HCT116 (cell line): ENCODE results near the gene DDAH1.

Experiments
- ATF3 ChIP-seq: IDR thresholded peaks from 2 replicates; pipeline ENCODE4 v1.6.1; 2012
- EZH2phosphoT487 ChIP-seq: fragments of 200-600 bp; IDR thresholded peaks from 2 replicates; pipeline ENCODE4 v1.6.1; 2018; ENCODE audit warnings: antibody characterized with exemption, borderline replicate concordance
- JUND ChIP-seq: IDR thresholded peaks from 2 replicates; pipeline ENCODE4 v1.6.1; 2012
- MAX ChIP-seq: IDR thresholded peaks from 2 replicates; pipeline ENCODE4 v1.6.1; 2012
- POLR2A ChIP-seq: IDR thresholded peaks from 2 replicates; pipeline ENCODE4 v1.7.0; 2011; ENCODE audit warnings: borderline replicate concordance; ENCODE audit not compliant: insufficient read depth, insufficient read length; ENCODE audit errors: extremely low read depth
- RAD21 ChIP-seq: IDR thresholded peaks from 2 replicates; pipeline ENCODE4 v1.6.1; 2012; ENCODE audit warnings: low read depth, mild to moderate bottlenecking
- SP1 ChIP-seq: IDR thresholded peaks from 2 replicates; pipeline ENCODE4 v1.6.1; 2012; ENCODE audit warnings: low read depth
- SRF ChIP-seq: IDR thresholded peaks from 2 replicates; pipeline ENCODE4 v1.6.1; 2012; ENCODE audit warnings: low read depth
- ZBTB33 ChIP-seq: IDR thresholded peaks from 2 replicates; pipeline ENCODE4 v1.6.1; 2011; ENCODE audit warnings: mild to moderate bottlenecking, low read length, moderate library complexity; ENCODE audit not compliant: insufficient replicate concordance; ENCODE audit errors: extremely low read depth
- TF ChIP-seq, protein P1 (sequence below), 3 experiments: fragments of 200-600 bp in 1 of 3; sonication (generic) in 1 of 3; IDR thresholded peaks in 2 of 3; conservative IDR thresholded peaks in 1 of 3; 2 replicates each; pipeline ENCODE4 v1.5.1; 2012 to 2017; ENCODE audit warnings: low read depth in 2 of 3, low read length in 2 of 3, antibody characterized with exemption in 1 of 3, borderline replicate concordance in 1 of 3, control low read depth in 1 of 3, mild to moderate bottlenecking in 1 of 3, mixed read lengths in 1 of 3, mixed run types in 1 of 3, moderate library complexity in 1 of 3; ENCODE audit not compliant: insufficient read depth in 1 of 3

DNA sequence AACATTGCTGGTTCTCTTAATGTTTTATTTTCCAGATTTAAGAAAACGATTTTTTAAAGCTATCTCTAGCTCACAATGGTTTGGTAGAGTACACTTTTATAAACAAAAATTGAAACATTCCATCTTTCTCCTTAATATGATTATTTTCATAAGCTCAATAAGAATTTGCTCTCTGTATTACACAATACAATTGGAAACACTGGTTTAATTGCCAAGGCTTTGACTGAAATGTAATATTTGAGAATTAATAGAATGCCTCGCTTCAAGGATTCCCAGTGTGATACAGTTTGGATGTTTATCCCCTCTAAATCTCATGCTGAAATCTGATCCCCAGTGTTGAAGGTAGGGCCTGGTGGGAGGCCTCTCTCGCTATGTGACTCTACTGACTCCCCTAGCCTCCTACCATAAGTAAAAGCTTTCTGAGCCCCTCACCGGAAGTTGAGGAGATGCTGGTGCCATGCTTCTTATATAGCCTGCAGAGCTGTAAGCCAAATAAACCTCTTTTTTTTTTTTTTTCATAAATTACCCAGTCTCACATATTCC is 67.4 kb downstream of the DDAH1 start:
- TF ChIP-seq RAD21, result no peak
- TF ChIP-seq, protein P1, sequence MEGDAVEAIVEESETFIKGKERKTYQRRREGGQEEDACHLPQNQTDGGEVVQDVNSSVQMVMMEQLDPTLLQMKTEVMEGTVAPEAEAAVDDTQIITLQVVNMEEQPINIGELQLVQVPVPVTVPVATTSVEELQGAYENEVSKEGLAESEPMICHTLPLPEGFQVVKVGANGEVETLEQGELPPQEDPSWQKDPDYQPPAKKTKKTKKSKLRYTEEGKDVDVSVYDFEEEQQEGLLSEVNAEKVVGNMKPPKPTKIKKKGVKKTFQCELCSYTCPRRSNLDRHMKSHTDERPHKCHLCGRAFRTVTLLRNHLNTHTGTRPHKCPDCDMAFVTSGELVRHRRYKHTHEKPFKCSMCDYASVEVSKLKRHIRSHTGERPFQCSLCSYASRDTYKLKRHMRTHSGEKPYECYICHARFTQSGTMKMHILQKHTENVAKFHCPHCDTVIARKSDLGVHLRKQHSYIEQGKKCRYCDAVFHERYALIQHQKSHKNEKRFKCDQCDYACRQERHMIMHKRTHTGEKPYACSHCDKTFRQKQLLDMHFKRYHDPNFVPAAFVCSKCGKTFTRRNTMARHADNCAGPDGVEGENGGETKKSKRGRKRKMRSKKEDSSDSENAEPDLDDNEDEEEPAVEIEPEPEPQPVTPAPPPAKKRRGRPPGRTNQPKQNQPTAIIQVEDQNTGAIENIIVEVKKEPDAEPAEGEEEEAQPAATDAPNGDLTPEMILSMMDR (IDR thresholded peaks at IDR 0.05 in 2 of 3, conservative IDR thresholded peaks at IDR 0.05 in 1 of 3; ENCODE audit: borderline replicate concordance in 1 of 3, insufficient read depth in 1 of 3, low read depth in 2 of 3, low read length in 2 of 3), result no peak
- no peak for TF ChIP-seq ATF3
- TF ChIP-seq EZH2phosphoT487, result no peak
- TF ChIP-seq MAX, result no peak
- no peak for TF ChIP-seq POLR2A
- TF ChIP-seq SRF, result no peak
- no peak for TF ChIP-seq SP1
- TF ChIP-seq JUND, result no peak
- TF ChIP-seq ZBTB33, result no peak
